Tibial artery (tissue), 4 donors: Measurements from ENCODE around the gene DST.
A peak's percentile ranks its signal among the peaks of the same experiment; 100 is the strongest.

Experiments used
- DNase-seq, 2 donors: peaks; one replicate each; pipeline ENCODE4 v3.0.0-alpha.2; 2019
- H3K27ac ChIP-seq, 2 donors: fragments of 200-600 bp; sonication (generic) in 1 of 2; 1 replicate in 1 of 2; 2 replicates in 1 of 2; pipeline ENCODE4 v1.5.1; 2018 to 2019; ENCODE audit warnings: mild to moderate bottlenecking in 1 of 2
- H3K27me3 ChIP-seq, 2 donors: fragments of 200-600 bp; sonication (generic) in 1 of 2; one replicate each; pipeline versions ENCODE4 v1.5.1 to v1.6.0; 2016 to 2019
- H3K36me3 ChIP-seq, 3 donors: fragments of 200-600 bp; sonication (generic) in 2 of 3; one replicate each; pipeline ENCODE4 v1.5.1; 2016 to 2019; ENCODE audit warnings: mild to moderate bottlenecking in 2 of 3
- H3K4me1 ChIP-seq, 4 donors: fragments of 200-600 bp; sonication (generic) in 2 of 4; 1 replicate in 3 of 4; 2 replicates in 1 of 4; pipeline ENCODE4 v1.5.1; 2016 to 2019
- H3K4me3 ChIP-seq, 2 donors: fragments of 200-600 bp; sonication (generic) in 1 of 2; 1 replicate in 1 of 2; 2 replicates in 1 of 2; pipeline ENCODE4 v1.5.1; 2018 to 2019; ENCODE audit warnings: mild to moderate bottlenecking in 2 of 2
- H3K9me3 ChIP-seq, 3 donors: fragments of 200-600 bp; sonication (generic) in 1 of 3; one replicate each; pipeline ENCODE4 v1.5.1; 2016 to 2019
- intact Hi-C: fragments of 100-400 bp; cut with DNase I; formaldehyde crosslinking; loops from one replicate; pipeline ENCODE4 v1.15.0; 2023; ENCODE audit warnings: low total_unique reads
- TF ChIP-seq, protein P1 (sequence below), 2 experiments: fragments of 200-600 bp in 1 of 2; fragments of 450-650 bp in 1 of 2; IDR thresholded peaks; one replicate each; pipeline ENCODE4 v1.5.1; 2017 to 2019; ENCODE audit warnings: antibody characterized with exemption in 2 of 2, mild to moderate bottlenecking in 1 of 2, moderate library complexity in 1 of 2

Gene DST

DNA sequence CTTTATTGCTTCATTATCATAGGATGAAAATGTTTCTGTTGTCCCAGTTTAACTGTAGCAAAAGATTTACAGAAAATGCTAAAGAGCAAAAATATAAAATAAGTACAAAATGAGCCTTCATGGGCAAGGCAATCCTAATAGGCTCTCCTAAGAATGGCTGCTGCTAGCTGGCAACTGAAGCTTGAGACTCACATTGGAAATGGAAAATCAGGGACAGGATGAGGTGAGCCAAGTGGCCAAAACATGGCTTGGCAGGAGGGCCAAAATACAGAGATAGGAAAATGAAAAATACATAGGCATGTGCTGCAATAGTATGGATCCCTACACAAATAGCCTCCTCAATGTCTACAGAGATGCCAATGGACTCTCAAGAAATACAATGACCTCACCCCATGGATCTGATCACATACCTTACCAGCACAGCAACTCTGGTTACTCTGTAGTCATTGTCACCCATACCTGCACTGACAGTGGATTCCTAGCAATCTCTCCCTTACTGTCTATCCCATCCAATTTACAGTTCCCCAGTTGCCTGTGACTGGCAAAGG is 105.4 kb downstream of the DST start:
- peak overlapping the region; percentile 71 to 78 for H3K4me3 ChIP-seq
- TF ChIP-seq, protein P1, sequence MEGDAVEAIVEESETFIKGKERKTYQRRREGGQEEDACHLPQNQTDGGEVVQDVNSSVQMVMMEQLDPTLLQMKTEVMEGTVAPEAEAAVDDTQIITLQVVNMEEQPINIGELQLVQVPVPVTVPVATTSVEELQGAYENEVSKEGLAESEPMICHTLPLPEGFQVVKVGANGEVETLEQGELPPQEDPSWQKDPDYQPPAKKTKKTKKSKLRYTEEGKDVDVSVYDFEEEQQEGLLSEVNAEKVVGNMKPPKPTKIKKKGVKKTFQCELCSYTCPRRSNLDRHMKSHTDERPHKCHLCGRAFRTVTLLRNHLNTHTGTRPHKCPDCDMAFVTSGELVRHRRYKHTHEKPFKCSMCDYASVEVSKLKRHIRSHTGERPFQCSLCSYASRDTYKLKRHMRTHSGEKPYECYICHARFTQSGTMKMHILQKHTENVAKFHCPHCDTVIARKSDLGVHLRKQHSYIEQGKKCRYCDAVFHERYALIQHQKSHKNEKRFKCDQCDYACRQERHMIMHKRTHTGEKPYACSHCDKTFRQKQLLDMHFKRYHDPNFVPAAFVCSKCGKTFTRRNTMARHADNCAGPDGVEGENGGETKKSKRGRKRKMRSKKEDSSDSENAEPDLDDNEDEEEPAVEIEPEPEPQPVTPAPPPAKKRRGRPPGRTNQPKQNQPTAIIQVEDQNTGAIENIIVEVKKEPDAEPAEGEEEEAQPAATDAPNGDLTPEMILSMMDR (IDR thresholded peaks at IDR 0.05) = no peak
- H3K27ac ChIP-seq = peak overlapping the region; percentile 92 to 93

DNA sequence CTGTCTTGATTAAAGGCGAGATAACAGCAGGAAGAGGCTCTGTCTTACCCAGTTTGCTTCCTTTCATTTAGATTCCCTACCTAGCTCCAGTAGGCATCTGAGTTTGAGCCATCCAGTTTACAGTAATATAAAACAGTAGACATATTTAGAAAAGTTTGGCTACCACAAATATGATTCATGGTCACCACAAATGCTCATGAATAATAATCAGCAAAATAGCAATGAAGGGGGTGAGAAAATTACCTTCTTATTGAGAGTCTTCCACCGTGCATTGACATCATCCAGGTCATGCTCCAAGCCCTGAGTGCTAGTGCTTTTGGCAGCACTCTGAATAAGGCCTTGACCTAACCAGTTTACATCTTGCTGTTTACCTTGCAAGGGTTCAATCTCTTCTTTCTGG is 106.2 kb downstream of the DST start:
- Histone ChIP-seq H3K9me3 (no peaks in the 10 kb centered on the region), H3K27me3 (no peaks in the 10 kb centered on the region), H3K4me1 (peaks cover 0 to 59% (median 17%) of the 10 kb centered on the region in 4 donors), H3K36me3 (peaks cover 37 to 53% (median 52%) of the 10 kb centered on the region in 3 donors), H3K27ac (peak overlapping the region in 1 of 2 donors; percentile 93), H3K4me3 (peak overlapping the region; percentile 71 to 78)
- TF ChIP-seq, protein P1 (IDR thresholded peaks at IDR 0.05) = no peak
- intact Hi-C loops = no loop called here
- no peak for DNase-seq

More for the DNA sequence above, 105.4 kb downstream of the DST start:
- no peak for DNase-seq
- H3K36me3 ChIP-seq = peaks cover 30 to 45% (median 44%) of the 10 kb centered on the region in 3 donors
- peaks cover 0 to 59% (median 17%) of the 10 kb centered on the region in 4 donors for H3K4me1 ChIP-seq
- H3K27me3 ChIP-seq = no peaks in the 10 kb centered on the region
- intact Hi-C loops = no loop called here
- H3K9me3 ChIP-seq = no peaks in the 10 kb centered on the region

DNA sequence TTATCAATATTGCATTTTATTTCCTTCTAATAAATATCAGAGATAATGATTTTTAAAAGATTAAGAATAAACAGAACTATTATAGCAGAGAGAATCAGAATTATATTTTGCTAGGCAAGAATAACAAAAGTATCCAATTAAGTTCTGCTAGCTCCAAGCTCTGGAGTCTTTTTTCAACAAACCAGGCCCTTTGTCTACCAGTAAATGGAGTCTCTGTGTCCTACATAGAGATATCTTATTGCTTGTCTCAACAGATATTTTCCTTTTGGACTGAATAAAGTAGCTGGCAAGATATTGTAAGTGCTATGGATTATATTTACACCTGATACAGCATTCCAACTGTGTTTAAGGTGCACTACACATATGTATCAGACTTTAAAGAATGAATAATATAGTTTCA is 107.1 kb downstream of the DST start:
- H3K27me3 ChIP-seq = no peaks in the 10 kb centered on the region
- peaks cover 45 to 61% (median 60%) of the 10 kb centered on the region in 3 donors for H3K36me3 ChIP-seq
- H3K27ac ChIP-seq = no peak overlapping the region
- H3K4me1 ChIP-seq = peaks cover 0 to 61% (median 17%) of the 10 kb centered on the region in 4 donors
- no peak overlapping the region for H3K4me3 ChIP-seq
- TF ChIP-seq, protein P1 (IDR thresholded peaks at IDR 0.05) = no peak
- intact Hi-C loops = no loop called here
- H3K9me3 ChIP-seq = no peaks in the 10 kb centered on the region
- no peak for DNase-seq

DNA sequence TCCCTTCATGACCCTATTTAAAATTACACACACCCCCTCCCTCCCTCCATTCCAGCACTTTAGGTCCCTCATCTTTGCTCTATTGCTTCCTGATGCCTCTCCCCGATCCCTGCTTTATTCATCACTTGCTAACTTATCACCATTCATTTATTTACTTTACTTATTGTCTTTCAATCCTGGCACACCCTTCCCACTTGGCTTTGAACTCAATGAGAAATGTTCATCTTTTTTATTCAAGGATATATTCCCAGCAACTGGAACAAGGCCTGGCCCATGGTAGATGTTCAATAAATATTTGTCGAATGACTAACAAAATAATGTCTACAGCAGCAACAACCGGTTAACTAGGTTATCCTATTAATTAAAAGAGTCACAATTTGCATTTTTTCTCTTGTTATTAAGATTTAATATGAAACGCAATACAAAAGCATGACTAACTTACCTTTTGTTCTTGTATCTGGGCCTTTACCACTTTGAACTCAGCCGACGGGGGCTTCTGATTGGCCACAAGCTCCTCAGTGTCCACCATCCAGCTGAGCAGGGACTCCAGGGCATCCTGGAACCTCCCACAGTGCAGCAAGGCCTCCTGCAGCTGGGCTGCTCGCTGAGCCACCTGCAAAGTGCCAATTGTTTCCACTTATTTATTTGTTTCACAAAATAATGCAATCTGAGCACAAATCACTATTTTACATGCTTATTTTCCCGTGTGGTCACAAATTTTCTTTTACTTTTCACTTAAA is 107.8 kb downstream of the DST start:
- H3K27me3 ChIP-seq = no peaks in the 10 kb centered on the region
- H3K27ac ChIP-seq = no peak overlapping the region
- H3K36me3 ChIP-seq = peaks cover 53 to 68% (median 66%) of the 10 kb centered on the region in 3 donors
- H3K9me3 ChIP-seq = no peaks in the 10 kb centered on the region
- H3K4me3 ChIP-seq = no peak overlapping the region
- DNase-seq = no peak
- TF ChIP-seq, protein P1 (IDR thresholded peaks at IDR 0.05) = no peak
- intact Hi-C loops = no loop called here
- peaks cover 0 to 68% (median 17%) of the 10 kb centered on the region in 4 donors for H3K4me1 ChIP-seq

DNA sequence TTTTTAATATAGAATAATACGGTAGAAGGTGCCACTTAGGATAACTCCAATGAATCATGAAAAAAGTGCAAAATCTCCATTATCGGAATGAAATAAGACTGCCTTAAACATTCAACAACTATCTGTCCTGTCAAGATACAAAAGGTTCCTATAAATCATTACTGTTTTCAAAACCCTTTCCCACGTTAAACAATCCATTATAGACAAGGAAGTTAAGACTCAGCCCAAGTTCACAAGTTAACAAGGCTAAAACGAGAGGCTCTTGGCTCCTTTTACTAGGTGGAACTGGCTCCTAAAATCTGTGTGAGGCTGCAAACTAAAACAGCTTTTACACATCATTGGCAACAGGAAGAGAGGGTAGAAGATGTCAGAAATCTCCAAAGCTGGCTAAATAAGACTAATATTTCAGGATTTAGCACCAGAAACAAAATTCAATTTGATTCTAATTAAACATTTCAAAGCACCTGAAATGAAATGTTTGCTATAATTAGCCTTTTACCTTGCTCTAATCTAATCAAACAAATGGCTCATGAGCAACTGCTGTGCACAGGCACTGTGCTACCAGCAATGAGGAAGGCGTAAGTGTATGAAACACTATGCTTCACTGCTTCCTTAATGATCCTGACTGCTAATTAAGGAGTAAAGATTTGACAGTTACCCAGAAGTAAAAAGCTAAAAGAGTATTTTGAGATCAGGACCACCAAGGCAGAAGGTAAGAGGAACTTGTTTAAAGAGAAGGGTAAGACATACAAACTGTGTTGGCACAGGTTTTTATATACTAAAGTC is 109.7 kb downstream of the DST start:
- H3K27ac ChIP-seq = no peak overlapping the region
- H3K27me3 ChIP-seq = no peaks in the 10 kb centered on the region
- H3K9me3 ChIP-seq = no peaks in the 10 kb centered on the region
- TF ChIP-seq, protein P1 (IDR thresholded peaks at IDR 0.05) = no peak
- intact Hi-C loops = no loop called here
- no peak for DNase-seq
- H3K36me3 ChIP-seq = peaks cover 67 to 86% (median 82%) of the 10 kb centered on the region in 3 donors
- no peak overlapping the region for H3K4me3 ChIP-seq
- H3K4me1 ChIP-seq = peaks cover 0 to 78% (median 15%) of the 10 kb centered on the region in 4 donors
